Loucy (cell line): Measurements from ENCODE around the gene SYNC.

Experiments used
- CTCF ChIP-seq: fragments of 200-600 bp; sonication (generic); conservative IDR thresholded peaks from 2 replicates; pipeline ENCODE4 v1.5.1; 2014; ENCODE audit warnings: mild to moderate bottlenecking, antibody characterized with exemption, low read length
- EZH2phosphoT487 ChIP-seq: fragments of 200-600 bp; IDR thresholded peaks from 2 replicates; pipeline ENCODE4 v1.6.1; 2018; ENCODE audit warnings: antibody characterized with exemption, mild to moderate bottlenecking, moderate library complexity, borderline replicate concordance

DNA sequence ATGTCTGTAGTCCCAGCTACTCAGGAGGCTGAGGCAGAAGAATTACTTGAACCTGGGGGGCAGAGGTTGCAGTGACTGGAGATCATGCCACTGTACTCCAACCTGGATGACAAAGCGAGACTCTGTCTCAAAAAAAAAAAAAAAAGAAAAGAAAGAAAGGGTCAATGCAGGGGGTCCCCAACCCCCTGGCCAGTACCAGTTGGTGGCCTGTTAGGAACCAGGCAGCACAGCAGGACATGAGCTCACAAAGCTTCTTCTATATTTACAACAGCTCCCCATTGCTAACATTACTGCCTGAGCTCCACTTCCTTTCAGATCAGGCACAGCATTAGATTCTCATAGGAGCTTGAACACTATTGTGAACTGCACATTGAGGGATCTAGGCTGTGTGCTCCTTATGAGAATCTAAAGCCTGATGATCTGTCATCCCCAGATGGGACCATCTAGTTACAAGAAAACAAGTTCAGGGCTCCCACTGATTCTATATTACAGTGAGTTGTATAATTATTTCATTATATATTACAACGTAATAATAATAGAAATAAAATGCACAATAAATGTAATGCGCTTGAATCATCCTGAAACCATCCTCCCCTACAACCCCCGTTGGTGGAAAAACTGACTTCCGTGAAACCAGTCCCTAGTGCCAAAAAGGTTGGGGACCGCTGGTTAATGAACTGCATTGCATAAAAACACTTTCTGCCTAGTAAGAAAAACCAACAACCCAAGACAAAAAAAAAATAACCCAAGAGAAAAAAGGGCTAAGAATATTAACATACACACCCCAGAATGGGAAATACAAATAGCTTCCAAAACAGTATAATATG, 55.0 kb downstream of the SYNC start:
- TF ChIP-seq CTCF (no peak), EZH2phosphoT487 (no peak)
